Sciatic nerve (tissue), 2 donors: ENCODE results near the gene GGA3. TPM values are rescaled to one million over a fixed set of nuclear protein-coding genes. Genes with fewer than 3 reads are reported as not detected.
"Not testable (repeated sequence)": the region's sequence is repeated elsewhere in the genome, so short reads cannot be mapped to it uniquely, and the experiment has no call there.

Experiments
- ATAC-seq: fragments of 200-7000 bp; cut with Tn5 transposase; one replicate; pipeline ENCODE4 v1.9.1; 2020; ENCODE audit warnings: mild to moderate bottlenecking, moderate library complexity
- DNase-seq: peaks from one replicate; pipeline ENCODE4 v3.0.0-alpha.2; 2020; ENCODE audit warnings: low spot score
- intact Hi-C: fragments of 100-400 bp; cut with DNase I; formaldehyde crosslinking; loops from one replicate; pipeline ENCODE4 v1.14.2; 2022
- total RNA-seq: library from RNA; stranded (reverse); fragmentation: NEBNext Ultra II Directional; extraction: Animal tissue kit (Norgen Biotek cat#: 25700); gene quantifications from one replicate; pipeline ENCODE4 v1.2.1, GENCODE V29; 2021
- donor health status: DM: no; HTN: no; CAD: no.
- donor health status: DM: no; HTN: no; CAD: no.

Gene GGA3
- total RNA-seq, 1 donor from 2014 or later = 75.0 TPM

DNA sequence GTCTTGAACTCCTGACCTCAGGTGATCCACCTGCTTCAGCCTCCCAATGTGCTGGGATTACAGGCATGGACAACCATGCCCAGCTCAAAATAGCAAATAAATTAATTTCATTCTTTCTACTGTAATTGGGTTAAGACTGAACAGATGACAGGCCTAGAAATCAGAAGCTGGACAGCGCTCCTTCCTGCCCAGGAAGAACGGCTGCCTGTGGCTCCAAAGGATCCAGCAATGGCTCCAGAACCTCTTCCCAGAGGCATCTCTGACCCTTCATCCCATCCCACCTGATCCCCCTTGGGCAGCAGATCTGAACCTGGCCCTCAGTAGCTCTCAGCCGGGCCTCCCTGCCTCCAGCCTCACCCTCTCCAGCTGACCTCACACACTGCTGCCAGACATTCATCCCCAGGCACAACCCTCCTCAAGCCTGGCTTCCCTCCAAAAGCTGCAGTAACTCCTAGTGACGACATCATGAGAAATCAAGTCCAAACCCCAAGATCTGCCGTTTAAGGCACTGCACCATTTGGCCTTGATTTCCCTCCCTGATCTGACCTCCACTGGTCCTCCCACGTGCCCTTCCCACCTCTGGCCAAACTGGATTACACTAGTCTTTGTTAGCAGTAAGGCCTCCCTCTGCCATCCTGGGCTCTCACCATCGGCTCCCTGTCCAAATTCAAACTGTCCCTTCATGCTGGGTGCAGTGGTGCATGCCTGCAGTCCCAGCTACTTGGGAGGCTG, 12.7 kb upstream of the GGA3 start:
- intact Hi-C loops = no loop called here

DNA sequence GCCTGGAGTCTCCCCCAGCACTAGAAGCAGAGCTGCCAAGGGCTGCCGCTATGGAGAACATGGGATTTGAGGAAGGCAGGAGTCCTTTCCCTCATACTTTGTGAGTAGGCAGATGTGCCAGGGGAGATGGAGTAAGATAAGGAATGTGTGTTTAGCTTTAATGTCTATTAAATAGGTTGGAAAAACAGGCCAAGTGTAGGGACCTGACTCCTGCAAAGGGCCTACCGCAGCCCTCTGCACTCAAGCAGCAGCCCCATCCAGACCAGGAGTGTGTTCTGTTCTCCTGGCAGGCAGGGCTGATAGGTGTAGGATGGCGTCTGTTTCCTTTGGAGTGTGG, 11.4 kb upstream of the GGA3 start:
- intact Hi-C loops = no loop called here
- no peak for ATAC-seq
- no peak for DNase-seq

More for the DNA sequence above, 12.7 kb upstream of the GGA3 start:
- no peak for DNase-seq
- no peak for ATAC-seq

DNA sequence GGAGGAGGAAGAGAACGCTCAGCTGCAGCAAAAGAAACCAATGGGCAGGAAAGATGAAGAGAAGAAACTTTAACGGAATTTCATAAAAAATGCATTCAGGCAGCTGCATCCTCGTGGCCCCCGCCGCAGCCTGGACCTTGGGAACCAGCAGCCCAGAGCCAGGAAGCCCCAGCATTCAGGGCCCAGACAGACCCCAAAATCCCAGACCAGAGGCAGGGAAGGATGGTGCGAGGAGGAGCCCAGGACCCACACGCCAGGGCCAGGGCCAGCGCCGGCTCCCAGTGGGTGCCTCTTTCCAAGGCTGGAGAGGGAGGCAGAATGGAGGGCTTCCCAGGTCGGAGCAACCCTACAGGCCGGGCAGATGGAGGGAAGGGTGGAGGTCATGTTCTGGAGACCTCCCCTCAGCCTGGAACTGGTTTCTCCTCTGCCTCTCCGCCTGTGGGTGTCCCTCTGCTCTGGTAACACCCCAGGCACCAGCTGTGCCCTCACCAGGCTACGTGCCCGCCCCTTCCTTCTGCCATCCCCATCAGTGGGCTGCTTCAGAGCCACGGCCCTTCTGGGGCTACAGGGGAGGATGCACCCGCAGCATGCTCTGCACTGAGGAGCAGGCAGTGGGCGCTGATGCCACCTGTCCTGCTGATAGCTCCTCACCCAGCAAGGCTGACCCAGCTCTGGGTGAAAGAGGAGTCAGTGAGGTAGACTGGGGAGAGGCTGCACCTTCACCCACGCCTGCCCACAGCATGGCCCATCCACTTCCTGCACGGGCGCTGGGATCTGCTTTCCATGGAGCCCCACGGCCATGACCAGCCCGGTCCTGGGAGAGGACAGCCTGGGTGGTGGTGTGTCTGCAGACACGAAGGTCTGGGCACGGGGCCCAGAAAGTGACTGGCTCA, 10.8 kb upstream of the GGA3 start:
- DNase-seq (no peak), ATAC-seq (no peak)
- intact Hi-C loops = no loop called here

DNA sequence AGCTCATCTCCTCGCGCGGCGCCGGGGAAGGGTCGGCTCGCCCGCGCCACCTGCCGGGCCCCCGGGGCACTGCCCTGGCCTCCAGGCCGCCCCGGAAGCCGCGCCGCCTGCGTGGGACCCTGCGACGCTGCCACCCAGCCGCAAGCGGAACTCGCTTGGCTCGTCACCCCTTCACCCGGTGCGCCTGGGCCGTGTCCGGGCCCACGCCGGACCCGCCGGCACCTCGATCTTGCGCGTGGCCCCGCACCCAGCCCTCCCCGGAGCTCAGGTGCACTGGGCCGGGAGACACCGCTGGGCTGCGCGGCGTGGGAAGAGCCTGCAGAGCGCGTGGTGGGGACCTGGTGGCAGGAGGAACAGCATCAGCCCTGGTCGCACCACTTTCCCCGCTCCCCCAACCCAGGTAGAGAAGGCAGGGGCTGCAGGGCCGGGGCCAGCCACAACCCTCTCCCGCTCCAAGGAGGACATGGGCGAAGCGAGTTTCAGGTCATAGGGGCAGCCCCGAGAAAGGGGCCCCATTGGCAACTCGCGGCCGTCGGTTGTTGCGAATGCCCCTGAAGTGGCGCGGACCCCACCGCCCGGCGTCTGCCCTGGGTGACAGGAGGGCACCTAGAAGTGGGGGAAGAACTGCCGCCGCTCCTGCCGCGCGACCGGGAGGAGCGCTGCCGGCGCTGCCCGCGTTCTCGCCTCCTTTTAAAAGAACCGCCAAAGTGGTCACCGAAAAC, 10.0 kb upstream of the GGA3 start:
- DNase-seq (peak; percentile 85), ATAC-seq (peak; percentile 63)
- intact Hi-C loops = no loop called here

DNA sequence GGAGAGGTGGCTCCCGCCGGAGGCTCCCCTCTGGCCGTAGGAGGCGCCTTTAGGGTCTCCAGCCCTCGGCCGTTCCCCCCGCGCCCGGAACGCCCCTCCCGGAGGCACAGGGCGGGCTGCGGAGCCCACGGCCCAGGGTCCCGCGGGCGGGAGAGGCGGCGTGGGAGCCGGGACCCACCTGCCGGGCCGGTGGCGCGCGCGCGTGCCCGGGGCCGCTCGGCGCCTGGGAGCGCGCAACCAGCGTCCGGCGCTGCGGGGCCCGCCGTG, 9.5 kb upstream of the GGA3 start, which contains the start of gene MIF4GD:
Gene MIF4GD, minus strand, starts transcription at position 266 of the 267 bp plus-strand sequence. CDS start 1,036 bp downstream, outside the sequence.
- DNase-seq (no peak), ATAC-seq (peak; percentile 15)
- intact Hi-C loops = no loop called here

DNA sequence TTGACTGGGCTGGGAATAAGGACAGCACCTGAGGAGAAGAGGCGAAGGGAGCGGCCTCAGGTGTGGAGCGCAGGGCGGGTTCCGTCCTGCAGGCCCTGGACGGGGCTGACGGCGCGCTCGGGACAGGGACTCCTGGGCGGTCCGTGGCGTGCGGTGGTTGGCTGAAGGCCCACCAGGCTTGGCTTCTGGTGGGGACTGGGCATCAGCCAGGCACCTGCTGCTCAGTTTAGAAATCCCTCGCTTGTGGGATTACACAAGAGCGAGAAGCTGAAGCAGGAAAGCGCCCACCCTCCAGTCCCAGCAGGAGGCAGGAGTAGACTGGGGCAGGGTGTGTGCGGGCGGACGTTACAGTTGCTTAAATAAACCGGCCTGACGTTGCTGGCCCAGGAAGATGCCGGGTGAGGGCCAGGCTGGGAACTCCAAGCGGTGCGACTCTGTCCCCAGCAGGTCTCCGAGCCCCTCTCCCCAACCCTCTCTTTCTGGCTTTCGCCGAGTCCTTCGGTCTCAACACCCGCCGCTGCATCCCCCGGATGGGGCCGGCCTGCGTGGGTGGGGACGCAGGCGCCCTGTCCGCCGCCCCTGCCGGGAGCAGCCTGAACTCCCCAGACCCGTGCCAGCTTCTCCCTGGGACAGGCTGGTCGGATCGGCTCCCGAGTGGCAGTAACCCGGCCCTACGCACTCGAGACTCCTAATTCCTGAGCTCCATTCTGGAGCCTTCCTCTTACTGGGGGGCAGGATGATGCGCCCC, 9.0 kb upstream of the GGA3 start:
- ATAC-seq = peak; percentile 58
- intact Hi-C loops = no loop called here
- DNase-seq = peak; percentile 79

DNA sequence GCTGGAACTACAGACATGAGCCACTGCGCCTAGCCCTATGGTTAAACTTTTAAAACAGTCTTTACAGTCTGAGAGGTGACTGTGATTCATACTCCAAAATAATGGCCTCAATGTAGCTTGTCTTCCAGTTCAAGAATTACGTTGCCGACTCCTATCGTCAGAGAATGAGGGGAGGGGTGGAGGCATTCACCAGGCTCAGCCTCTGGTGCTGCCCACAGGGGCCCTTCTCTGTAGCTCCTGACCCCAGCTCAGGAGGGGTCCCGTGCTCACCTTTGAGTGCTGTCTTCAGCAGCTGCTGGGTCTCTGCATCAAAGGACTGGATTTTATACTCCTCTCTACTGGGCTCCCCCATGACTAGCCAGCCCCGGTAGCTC, 8.4 kb upstream of the GGA3 start:
- intact Hi-C loops = no loop called here

DNA sequence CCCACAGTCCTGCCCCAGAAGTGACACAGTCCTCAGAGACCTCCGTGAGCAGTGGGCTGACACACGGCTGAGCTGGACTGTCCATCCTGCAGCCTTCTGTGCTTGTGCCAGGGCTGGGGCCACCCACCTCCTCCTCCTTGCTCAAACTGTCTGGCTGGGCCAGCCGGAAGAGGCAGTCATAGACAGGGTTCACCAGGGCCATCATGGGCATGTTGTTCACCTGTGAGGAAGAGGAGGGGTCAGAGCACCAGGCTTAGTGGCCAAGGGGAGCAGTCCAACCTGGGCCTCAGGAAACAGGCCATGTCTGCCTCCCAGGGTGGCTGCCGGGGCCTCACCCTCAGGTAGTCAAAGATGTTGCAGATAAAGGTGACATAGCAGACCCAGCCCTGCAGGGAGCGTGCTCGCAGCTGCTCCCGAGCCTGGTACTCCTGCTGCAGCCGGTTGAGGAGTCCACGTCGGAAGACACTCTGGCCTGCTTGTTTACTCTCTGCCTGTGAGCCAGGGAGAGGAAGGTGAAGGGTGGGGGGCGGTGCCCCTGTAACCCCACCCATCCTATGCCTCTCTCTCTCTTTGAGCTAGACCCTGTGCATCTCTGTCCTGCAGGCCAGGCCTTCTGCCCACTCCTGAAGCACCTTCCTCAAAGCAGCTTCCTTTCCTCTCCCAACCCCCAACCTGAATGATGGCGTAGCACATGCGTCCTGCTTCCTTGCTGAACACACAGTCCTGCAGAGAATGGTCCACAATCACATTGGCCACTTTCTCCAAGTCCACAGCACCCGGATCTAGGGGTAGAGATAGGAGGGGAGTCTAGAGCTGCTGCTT, 6.2 kb upstream of the GGA3 start:
- ATAC-seq = no peak
- no peak for DNase-seq
- intact Hi-C loops = no loop called here

More for the DNA sequence above, 8.4 kb upstream of the GGA3 start:
- no peak for DNase-seq
- ATAC-seq = peak; percentile 1

DNA sequence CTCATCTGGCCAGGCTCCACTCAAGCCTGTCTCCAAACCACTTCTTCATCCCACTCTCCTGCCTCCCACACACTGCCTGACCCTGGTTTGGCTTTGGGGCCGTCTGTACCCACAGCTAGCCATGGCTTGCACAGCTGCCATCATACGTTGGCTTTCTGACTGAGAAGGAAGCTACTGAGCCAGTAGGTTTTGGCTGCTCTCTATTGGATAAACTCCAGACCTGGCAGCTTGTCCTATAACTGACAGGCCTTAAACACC, 5.7 kb upstream of the GGA3 start:
- no peak for DNase-seq
- intact Hi-C loops = no loop called here
- ATAC-seq = no peak

DNA sequence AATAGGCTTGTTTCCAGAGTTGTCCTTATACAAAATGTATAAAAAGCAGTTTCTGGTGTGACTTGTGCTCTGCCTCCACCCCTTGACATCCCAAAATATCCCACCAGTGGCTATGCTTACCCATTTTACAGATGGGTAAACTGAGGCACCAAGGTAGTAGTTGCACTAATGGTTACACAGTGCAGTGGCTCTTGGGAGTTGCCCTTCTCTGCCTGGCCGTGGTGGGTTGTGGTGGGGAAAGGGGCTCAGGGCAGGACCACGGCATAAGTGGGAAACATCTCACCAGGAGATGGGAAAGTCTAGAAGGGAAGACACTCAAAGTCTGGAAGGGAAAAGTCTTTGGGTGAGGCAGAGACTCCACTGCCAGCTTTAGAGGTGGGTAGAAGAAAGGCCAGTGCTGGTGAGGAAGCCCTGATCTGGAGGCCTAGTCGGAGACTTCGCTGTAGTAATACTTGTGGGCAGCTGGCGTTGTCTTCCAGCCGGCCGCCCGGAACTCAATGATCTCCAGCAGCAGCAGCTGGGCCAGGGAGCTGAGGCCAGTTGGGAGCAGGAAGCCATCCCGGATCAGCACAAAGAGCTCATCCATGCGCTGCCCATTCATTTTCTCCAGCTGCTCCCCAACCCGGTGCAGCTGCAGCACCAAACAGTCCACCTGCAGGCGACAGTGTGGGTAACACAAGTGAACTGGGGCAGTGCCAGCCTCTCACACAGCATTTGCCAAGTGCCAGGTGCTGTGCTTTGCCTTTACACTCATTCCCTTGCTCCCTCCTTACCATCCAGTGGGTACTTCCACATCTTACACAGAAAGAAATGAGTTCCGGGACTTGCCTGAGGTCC, 5.1 kb upstream of the GGA3 start:
- no peak for ATAC-seq

DNA sequence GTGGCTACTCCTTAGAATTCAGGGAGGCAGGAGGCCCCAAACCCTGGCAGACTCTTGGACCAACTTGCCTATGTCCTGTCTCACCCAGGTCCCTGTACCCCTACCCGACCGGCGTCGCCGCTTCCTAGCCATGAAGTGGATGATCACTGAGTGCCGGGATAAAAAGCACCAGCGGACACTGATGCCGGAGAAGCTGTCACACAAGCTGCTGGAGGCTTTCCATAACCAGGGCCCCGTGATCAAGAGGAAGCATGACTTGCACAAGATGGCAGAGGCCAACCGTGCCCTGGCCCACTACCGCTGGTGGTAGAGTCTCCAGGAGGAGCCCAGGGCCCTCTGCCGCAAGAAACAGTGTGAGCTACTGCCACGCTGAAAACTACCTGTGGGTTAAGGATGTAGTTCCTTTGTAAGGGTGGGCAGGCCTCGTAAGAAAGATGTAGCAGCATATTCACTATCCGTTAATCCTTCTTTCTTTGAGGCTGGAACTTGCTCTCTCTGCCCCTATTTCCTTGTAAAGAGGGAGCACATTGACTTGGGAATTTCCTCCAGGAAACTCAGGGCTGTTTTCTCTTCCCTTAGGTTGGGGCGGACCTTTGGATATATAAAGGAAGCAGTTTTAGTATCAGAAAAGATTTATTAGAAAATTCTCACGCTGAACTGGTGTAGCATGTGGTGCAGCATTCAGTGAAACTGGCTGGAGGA, 4.4 kb upstream of the GGA3 start:
- no peak for DNase-seq
- ATAC-seq = no peak
- intact Hi-C loops = no loop called here

More for the DNA sequence above, 5.1 kb upstream of the GGA3 start:
- intact Hi-C loops = no loop called here
- no peak for DNase-seq

DNA sequence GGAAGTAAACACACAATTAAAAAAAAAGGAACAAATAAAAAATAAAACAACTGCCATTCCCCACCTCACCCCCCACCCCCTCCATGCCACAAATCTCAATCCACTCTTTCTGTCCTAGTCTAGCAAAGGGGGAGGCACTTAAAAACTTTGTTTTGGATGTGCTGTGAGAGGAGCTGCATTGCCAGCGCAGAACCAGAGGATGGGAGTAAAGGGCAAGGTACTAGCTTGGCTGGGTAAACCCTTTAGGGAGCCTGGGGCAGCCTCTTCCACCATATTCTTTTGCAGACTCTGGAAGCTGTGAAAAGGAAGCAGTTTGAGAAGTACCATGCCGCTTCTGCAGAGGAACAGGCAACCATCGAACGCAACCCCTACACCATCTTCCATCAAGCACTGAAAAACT, 1.6 kb upstream of the GGA3 start:
- intact Hi-C loops = no loop called here
- DNase-seq = no peak
- no peak for ATAC-seq

DNA sequence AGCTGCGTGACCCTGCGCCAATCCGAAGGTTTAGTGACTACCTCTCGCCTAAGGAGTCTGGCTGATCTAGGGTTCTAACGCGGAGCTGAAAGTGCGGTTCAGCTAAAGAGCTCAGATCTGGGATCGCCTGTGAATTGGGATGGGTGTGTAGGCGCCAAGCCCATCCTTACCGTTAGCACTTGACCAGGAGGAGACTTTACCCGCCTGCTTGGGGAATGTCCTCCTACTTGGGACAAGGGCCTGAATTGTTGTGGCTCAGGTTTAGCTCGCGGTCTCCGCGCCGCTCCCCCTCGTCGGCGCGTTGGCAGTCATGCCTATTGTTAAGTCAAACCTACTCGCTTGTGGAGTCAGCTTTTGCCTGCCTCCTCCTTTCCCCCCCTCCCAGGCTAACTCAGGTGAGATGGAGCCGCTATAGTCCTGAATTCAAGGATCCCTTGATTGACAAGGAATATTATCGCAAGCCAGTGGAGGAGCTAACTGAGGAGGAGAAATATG, 753 bp upstream of the GGA3 start:
- ATAC-seq (peak; percentile 24), DNase-seq (no peak)
- intact Hi-C loops = no loop called here

DNA sequence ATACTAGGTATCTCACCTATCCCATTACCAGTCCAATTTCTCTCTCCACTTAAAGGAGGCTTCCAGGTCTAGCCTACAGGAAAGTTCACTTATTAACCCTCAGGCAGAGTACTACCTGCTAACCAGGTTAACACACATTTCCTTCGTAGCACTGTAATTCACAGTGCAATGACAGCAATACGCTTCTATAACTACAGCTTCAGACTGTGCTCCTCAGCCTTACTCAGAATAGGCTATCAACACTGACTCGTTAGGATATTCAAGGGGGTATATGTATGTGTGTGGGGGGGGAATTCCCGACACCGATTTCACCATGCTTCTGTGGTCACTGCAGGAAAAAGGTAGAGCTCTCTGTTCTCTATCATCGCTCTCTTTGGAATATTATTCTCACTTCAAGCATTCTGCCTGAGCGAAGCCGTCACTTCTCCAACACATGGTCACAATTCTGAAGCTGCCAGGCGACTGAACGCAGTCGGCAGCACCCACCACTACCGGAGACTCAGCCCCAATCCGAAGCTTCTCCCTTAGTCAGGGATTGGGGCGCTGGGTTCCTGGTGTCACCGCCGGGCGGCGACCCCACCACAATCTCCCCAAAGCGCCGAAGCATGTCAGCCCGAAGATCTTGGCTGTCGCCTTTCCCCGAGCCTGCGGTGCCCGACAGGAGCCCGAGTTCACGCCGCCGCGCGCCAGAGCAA, 618 bp downstream of the GGA3 start:
- intact Hi-C loops = no loop called here
- no peak for DNase-seq
- ATAC-seq = no peak

DNA sequence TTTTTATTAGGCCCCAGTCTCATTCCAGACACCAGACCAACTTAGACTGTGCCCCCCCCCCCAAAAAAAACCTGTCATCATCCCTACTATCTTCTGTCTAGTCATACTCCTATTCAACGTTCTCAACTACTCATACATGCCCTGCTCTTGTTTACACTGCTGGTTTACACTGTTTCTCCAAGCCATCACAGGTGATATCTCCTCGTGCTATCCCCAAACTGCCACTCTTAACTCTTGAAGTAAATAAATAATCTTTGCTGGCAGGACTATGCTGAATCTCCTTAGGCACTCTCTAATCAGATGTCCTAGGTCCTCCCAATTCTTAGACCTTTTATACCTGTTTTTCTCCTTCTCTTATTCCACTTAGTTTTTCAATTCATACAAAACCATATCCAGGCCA, 4.2 kb downstream of the GGA3 start:
- ATAC-seq, intact Hi-C loops, DNase-seq: not testable (repeated sequence)

DNA sequence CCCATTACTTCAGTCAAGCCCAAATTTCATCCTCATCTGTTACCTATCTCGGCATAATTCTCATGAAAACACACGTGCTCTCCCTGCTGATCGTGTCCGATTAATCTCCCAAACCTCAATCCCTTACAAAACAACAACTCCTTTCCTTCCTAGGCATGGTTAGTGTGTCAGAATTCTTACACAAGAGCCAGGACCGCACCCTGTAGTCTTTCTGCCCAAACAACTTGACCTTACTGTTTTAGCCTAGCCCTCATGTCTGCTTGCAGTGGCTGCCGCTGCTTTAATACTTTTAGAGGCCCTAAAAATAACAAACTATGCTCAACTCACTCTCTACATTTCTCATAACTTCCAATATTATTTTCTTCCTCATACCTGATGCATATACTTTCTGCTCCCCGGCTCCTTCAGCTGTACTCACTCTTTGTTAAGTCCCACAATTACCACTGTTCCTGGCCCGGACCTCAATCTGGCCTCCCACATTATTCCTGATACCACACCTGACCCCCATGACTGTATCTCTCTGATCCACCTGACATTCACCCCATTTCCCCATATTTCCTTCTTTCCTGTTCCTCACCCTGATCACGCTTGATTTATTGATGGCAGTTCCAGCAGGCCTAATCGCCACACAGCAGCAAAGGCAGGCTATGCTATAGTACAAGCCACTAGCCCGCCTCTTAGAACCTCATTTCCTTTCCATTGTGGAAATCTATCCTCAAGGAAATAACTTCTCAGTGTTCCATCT, 5.3 kb downstream of the GGA3 start:
- ATAC-seq, intact Hi-C loops: not testable (repeated sequence)

More for the DNA sequence above, 5.3 kb downstream of the GGA3 start:
- DNase-seq = not testable (repeated sequence)
